Thyroid gland (tissue), 4 donors: ENCODE measurements around the gene IKZF1.

Source experiments
- POLR2A ChIP-seq, 2 donors: fragments of 450-650 bp; IDR thresholded peaks; one replicate each; pipeline ENCODE4 v1.6.1; 2017; ENCODE audit warnings: antibody characterized with exemption in 2 of 2, mild to moderate bottlenecking in 2 of 2, moderate library complexity in 1 of 2
- TF ChIP-seq, protein P1 (sequence below), 6 experiments: fragments of 200-600 bp in 3 of 6; fragments of 450-650 bp in 3 of 6; sonication (generic) in 3 of 6; IDR thresholded peaks; one replicate each; pipeline ENCODE4 v1.5.1; 2016 to 2019; ENCODE audit warnings: antibody characterized with exemption in 6 of 6, mild to moderate bottlenecking in 2 of 6, inconsistent platforms in 1 of 6, moderate library complexity in 1 of 6

DNA sequence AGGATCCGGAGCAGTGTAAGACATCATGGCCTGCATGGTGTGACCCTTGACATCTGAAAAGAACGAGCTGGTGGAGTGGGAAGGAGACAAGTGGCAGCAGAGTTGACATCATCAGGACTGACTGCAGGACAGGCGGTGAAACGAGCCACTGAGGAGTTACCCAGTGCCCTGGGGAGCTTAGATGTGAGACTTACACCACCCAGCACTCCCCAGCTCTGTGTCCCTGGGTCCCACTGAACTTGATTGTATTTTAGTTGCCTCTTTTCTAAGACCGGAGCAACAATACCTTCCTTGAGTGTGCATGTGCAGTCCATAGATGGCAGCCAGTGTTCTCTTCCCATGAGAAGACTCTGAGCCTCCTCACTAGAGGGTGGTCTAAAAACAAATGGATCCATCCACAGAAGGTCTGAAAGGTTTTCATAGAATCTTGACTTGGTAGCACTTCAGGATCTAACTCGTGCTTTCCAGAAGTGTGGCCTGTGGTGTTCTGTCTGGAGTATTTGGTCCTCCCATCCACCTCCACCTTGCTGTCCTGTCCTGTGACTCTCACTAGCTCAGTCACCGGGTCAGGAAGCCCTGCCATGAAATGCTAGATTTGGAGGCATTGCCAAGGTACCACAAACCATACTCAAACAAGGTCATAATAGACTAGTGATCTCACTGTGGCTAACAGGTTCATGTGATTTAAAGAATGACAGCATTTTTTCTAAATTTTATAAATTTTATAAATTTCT is 59.0 kb downstream of the IKZF1 start:
- TF ChIP-seq, protein P1, sequence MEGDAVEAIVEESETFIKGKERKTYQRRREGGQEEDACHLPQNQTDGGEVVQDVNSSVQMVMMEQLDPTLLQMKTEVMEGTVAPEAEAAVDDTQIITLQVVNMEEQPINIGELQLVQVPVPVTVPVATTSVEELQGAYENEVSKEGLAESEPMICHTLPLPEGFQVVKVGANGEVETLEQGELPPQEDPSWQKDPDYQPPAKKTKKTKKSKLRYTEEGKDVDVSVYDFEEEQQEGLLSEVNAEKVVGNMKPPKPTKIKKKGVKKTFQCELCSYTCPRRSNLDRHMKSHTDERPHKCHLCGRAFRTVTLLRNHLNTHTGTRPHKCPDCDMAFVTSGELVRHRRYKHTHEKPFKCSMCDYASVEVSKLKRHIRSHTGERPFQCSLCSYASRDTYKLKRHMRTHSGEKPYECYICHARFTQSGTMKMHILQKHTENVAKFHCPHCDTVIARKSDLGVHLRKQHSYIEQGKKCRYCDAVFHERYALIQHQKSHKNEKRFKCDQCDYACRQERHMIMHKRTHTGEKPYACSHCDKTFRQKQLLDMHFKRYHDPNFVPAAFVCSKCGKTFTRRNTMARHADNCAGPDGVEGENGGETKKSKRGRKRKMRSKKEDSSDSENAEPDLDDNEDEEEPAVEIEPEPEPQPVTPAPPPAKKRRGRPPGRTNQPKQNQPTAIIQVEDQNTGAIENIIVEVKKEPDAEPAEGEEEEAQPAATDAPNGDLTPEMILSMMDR (IDR thresholded peaks at IDR 0.05), result no peak
- no peak for TF ChIP-seq POLR2A (IDR thresholded peaks at IDR 0.05)
